GM23338 (cell line): ENCODE data around the gene NKX2-2.

ENCODE experiments used
- EZH2 ChIP-seq: fragments of 200-600 bp; sonication (generic); IDR thresholded peaks from one replicate; pipeline ENCODE4 v1.8.0; 2017; ENCODE audit warnings: antibody characterized with exemption, mild to moderate bottlenecking, low read depth; ENCODE audit not compliant: unreplicated experiment
- EZH2phosphoT487 ChIP-seq: fragments of 200-600 bp; sonication (generic); IDR thresholded peaks from one replicate; pipeline ENCODE4 v1.8.1; 2018; ENCODE audit warnings: antibody characterized with exemption; ENCODE audit not compliant: unreplicated experiment
- JUNB ChIP-seq: IDR thresholded peaks from one replicate; pipeline ENCODE4 v1.6.1; 2016; ENCODE audit warnings: antibody characterized with exemption; ENCODE audit not compliant: unreplicated experiment
- NANOG ChIP-seq: IDR thresholded peaks from 2 replicates; pipeline ENCODE4 v1.6.1; 2016; ENCODE audit warnings: antibody characterized with exemption, borderline replicate concordance
- POLR2AphosphoS5 ChIP-seq: IDR thresholded peaks from 2 replicates; pipeline ENCODE4 v1.6.1; 2016; ENCODE audit warnings: antibody characterized with exemption, low read depth
- ZNF114 ChIP-seq: fragments of 250-450 bp; sonication (Bioruptor Pico); IDR thresholded peaks from 2 replicates; pipeline ENCODE4 v1.5.0; 2020; ENCODE audit warnings: mild to moderate bottlenecking, moderate library complexity
- ZNF331 ChIP-seq: fragments of 250-450 bp; sonication (Bioruptor Pico); IDR thresholded peaks from 2 replicates; pipeline ENCODE4 v1.5.0; 2020; ENCODE audit warnings: low read depth, mild to moderate bottlenecking, moderate library complexity
- TF ChIP-seq, protein P1 (sequence below), 2 experiments: fragments of 200-600 bp in 1 of 2; sonication (generic) in 1 of 2; conservative IDR thresholded peaks; 2 replicates each; pipeline versions ENCODE4 v1.5.1 to v1.6.1; 2016 to 2017; ENCODE audit warnings: antibody characterized with exemption in 2 of 2, low read depth in 2 of 2, mild to moderate bottlenecking in 2 of 2, moderate library complexity in 1 of 2
- TF ChIP-seq, protein P2 (sequence below): IDR thresholded peaks from one replicate; pipeline ENCODE4 v1.6.1; 2018; ENCODE audit warnings: antibody characterized with exemption; ENCODE audit not compliant: unreplicated experiment
- TF ChIP-seq, protein P3 (sequence below): IDR thresholded peaks from 2 replicates; pipeline ENCODE4 v1.6.1; 2016; ENCODE audit warnings: antibody characterized with exemption

DNA sequence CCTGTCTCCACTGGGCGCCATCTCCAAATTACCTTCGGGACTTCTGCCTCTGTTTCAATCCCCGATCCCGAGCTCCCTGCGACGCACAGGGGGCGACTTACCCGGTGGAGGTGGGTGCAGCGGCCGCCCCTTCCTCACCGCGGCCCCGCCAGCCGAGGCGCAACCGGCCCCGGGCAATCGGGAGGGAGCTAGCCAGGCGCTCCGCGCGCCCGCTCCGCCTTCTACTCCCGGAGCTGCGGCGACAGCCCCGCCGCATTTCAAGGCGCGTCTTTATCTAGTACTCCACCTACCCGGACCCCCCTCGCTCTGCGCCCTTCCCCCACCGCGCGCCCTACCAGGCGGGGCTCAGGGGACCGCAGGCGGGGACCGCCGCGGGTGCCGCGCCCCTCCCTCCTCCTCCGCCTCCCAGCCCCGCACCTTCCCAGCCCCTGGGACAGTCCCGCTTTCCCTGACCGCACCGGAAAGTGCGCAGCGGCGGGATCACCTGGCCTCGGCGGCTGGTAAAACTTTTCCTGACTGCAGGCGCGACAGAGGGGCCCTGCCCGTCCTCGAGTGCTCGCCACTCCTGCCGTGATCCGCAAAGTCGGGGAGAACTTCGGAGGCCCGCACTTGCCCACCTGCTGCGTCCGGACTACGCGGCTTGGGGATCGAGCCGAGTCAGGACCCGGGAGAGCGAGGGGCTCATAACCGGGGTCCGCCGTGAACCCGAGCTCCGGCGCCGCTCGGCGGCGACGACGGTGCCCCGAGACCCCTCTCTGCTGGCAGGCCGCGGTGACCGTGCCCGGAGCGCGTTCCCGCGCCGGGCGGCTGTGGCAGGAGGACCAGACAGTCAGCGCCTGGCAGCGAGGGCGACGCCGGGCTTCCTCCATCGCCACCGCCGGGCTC lies 8.0 kb upstream of the NKX2-2 start:
- TF ChIP-seq, protein P1, sequence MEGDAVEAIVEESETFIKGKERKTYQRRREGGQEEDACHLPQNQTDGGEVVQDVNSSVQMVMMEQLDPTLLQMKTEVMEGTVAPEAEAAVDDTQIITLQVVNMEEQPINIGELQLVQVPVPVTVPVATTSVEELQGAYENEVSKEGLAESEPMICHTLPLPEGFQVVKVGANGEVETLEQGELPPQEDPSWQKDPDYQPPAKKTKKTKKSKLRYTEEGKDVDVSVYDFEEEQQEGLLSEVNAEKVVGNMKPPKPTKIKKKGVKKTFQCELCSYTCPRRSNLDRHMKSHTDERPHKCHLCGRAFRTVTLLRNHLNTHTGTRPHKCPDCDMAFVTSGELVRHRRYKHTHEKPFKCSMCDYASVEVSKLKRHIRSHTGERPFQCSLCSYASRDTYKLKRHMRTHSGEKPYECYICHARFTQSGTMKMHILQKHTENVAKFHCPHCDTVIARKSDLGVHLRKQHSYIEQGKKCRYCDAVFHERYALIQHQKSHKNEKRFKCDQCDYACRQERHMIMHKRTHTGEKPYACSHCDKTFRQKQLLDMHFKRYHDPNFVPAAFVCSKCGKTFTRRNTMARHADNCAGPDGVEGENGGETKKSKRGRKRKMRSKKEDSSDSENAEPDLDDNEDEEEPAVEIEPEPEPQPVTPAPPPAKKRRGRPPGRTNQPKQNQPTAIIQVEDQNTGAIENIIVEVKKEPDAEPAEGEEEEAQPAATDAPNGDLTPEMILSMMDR (conservative IDR thresholded peaks at IDR 0.05; ENCODE audit: low read depth in 2 of 2), result no peak
- TF ChIP-seq POLR2AphosphoS5 (no peak), EZH2phosphoT487 (no peak), EZH2 (peak; percentile 48), ZNF114 (CRISPR knock-in tag) (no peak), JUNB (no peak), NANOG (no peak), ZNF331 (CRISPR knock-in tag) (no peak)
- TF ChIP-seq, protein P2, sequence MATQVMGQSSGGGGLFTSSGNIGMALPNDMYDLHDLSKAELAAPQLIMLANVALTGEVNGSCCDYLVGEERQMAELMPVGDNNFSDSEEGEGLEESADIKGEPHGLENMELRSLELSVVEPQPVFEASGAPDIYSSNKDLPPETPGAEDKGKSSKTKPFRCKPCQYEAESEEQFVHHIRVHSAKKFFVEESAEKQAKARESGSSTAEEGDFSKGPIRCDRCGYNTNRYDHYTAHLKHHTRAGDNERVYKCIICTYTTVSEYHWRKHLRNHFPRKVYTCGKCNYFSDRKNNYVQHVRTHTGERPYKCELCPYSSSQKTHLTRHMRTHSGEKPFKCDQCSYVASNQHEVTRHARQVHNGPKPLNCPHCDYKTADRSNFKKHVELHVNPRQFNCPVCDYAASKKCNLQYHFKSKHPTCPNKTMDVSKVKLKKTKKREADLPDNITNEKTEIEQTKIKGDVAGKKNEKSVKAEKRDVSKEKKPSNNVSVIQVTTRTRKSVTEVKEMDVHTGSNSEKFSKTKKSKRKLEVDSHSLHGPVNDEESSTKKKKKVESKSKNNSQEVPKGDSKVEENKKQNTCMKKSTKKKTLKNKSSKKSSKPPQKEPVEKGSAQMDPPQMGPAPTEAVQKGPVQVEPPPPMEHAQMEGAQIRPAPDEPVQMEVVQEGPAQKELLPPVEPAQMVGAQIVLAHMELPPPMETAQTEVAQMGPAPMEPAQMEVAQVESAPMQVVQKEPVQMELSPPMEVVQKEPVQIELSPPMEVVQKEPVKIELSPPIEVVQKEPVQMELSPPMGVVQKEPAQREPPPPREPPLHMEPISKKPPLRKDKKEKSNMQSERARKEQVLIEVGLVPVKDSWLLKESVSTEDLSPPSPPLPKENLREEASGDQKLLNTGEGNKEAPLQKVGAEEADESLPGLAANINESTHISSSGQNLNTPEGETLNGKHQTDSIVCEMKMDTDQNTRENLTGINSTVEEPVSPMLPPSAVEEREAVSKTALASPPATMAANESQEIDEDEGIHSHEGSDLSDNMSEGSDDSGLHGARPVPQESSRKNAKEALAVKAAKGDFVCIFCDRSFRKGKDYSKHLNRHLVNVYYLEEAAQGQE, result no peak
- TF ChIP-seq, protein P3, sequence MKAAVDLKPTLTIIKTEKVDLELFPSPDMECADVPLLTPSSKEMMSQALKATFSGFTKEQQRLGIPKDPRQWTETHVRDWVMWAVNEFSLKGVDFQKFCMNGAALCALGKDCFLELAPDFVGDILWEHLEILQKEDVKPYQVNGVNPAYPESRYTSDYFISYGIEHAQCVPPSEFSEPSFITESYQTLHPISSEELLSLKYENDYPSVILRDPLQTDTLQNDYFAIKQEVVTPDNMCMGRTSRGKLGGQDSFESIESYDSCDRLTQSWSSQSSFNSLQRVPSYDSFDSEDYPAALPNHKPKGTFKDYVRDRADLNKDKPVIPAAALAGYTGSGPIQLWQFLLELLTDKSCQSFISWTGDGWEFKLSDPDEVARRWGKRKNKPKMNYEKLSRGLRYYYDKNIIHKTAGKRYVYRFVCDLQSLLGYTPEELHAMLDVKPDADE, result no peak
